Activated T-helper 2 cell treated with anti-CD3 and anti-CD28 coated beads, Interferon-gamma antibody, Interleukin-2, Interleukin-4, amounts not matched to agents 10 μg/mL and 5 μg/mL and 100 μg/mL, durations not matched to agents 14 hours and 24 hours and 36 hours (primary cell): ENCODE results near the gene GGA1. TPM values are rescaled to one million over a fixed set of nuclear protein-coding genes. Genes with fewer than 3 reads are reported as not detected.
"Not testable (repeated sequence)": the region's sequence is repeated elsewhere in the genome, so short reads cannot be mapped to it uniquely, and the experiment has no call there.

Source experiments
- DNase-seq: peaks from one replicate; pipeline ENCODE4 v3.0.0; 2021; ENCODE audit warnings: low spot score
- H3K27ac Mint-ChIP-seq: one replicate; pipeline ENCODE4 v1.8.0; 2021; ENCODE audit warnings: mixed read lengths
- H3K27me3 Mint-ChIP-seq: one replicate; pipeline ENCODE4 v1.8.0; 2021; ENCODE audit warnings: low read depth, mixed read lengths
- H3K36me3 Mint-ChIP-seq: one replicate; pipeline ENCODE4 v1.8.0; 2021; ENCODE audit warnings: low read depth, mixed read lengths
- H3K4me1 Mint-ChIP-seq: one replicate; pipeline ENCODE4 v1.8.0; 2021; ENCODE audit warnings: low read depth, mixed read lengths
- H3K4me3 Mint-ChIP-seq: one replicate; pipeline ENCODE4 v1.8.0; 2021; ENCODE audit warnings: low read depth, mild to moderate bottlenecking, moderate library complexity, mixed read lengths
- H3K9me3 Mint-ChIP-seq: one replicate; pipeline ENCODE4 v1.8.0; 2021; ENCODE audit warnings: mixed read lengths
- intact Hi-C: fragments of 100-400 bp; cut with micrococcal nuclease; formaldehyde crosslinking; loops from one replicate; pipeline ENCODE4 v1.15.1; 2023
- total RNA-seq: library from RNA; stranded (reverse); gene quantifications from 2 replicates; pipeline ENCODE4 v1.2.3, GENCODE V29; 2022

GGA1 gene
- total RNA-seq, 1 donor from 2014 or later = 69.3 TPM

- H3K27me3 Mint-ChIP-seq = no peaks in the 10 kb centered on the region
- intact Hi-C loops = loop anchor here (2.0 to 10.0 kb wide), 4 partner anchors 74 to 372 kb away; partner anchors contain the start of genes ANKRD54 and GCAT
- H3K4me1 Mint-ChIP-seq = peaks cover 41% of the 10 kb centered on the region
- peak overlapping the region; percentile 97 for H3K27ac Mint-ChIP-seq
- H3K9me3 Mint-ChIP-seq = no peaks in the 10 kb centered on the region
- peak; percentile 82 for DNase-seq
- H3K4me3 Mint-ChIP-seq = peak overlapping the region; percentile 82
- peaks cover 3% of the 10 kb centered on the region for H3K36me3 Mint-ChIP-seq
These were observed 1.4 kb upstream of the GGA1 start for GRCh38 chr22:37607010-37607934.

- H3K4me1 Mint-ChIP-seq = peaks cover 41% of the 10 kb centered on the region
- no peaks in the 10 kb centered on the region for H3K9me3 Mint-ChIP-seq
- peak overlapping the region; percentile 82 for H3K4me3 Mint-ChIP-seq
- H3K27me3 Mint-ChIP-seq = no peaks in the 10 kb centered on the region
- intact Hi-C loops = loop anchor here (1.0 to 10.0 kb wide), 6 partner anchors 16 to 373 kb away; partner anchors contain the start of genes ANKRD54 and GCAT
- H3K27ac Mint-ChIP-seq = peak overlapping the region; percentile 97
- peaks cover 3% of the 10 kb centered on the region for H3K36me3 Mint-ChIP-seq
- no peak for DNase-seq
These were observed 628 bp upstream of the GGA1 start for GRCh38 chr22:37607935-37608476.

GRCh38 chr22:37609240-37610152 is 862 bp downstream of the GGA1 start:
- intact Hi-C loops = loop anchor here (1.0 to 10.0 kb wide), 5 partner anchors 17 to 375 kb away; partner anchors contain the start of genes ANKRD54 and GCAT
- no peak for DNase-seq
- H3K36me3 Mint-ChIP-seq = peaks cover 3% of the 10 kb centered on the region
- H3K9me3 Mint-ChIP-seq = no peaks in the 10 kb centered on the region
- H3K4me1 Mint-ChIP-seq = peaks cover 38% of the 10 kb centered on the region
- no peaks in the 10 kb centered on the region for H3K27me3 Mint-ChIP-seq
- peak overlapping the region; percentile 94 for H3K4me3 Mint-ChIP-seq
- peak overlapping the region; percentile 88 for H3K27ac Mint-ChIP-seq

GRCh38 chr22:37610153-37610475 is 1.5 kb downstream of the GGA1 start:
- DNase-seq, H3K27me3 Mint-ChIP-seq, H3K36me3 Mint-ChIP-seq, intact Hi-C loops, H3K9me3 Mint-ChIP-seq: not testable (repeated sequence)
- Mint-ChIP-seq H3K4me3 (peak overlapping the region; percentile 94), H3K4me1 (peaks cover 34% of the 10 kb centered on the region), H3K27ac (peak overlapping the region; percentile 88)

- no peak for DNase-seq
- H3K4me1 Mint-ChIP-seq = peaks cover 29% of the 10 kb centered on the region
- intact Hi-C loops = no loop called here
- H3K9me3 Mint-ChIP-seq = no peaks in the 10 kb centered on the region
- H3K4me3 Mint-ChIP-seq = peak overlapping the region; percentile 94
- peaks cover 7% of the 10 kb centered on the region for H3K36me3 Mint-ChIP-seq
- H3K27me3 Mint-ChIP-seq = no peaks in the 10 kb centered on the region
- H3K27ac Mint-ChIP-seq = no peak overlapping the region
These were observed 2.0 kb downstream of the GGA1 start for GRCh38 chr22:37610480-37611129.

- Mint-ChIP-seq H3K27ac (no peak overlapping the region), H3K36me3 (peaks cover 10% of the 10 kb centered on the region), H3K4me3 (no peak overlapping the region), H3K27me3 (no peaks in the 10 kb centered on the region), H3K9me3 (no peaks in the 10 kb centered on the region), H3K4me1 (peaks cover 24% of the 10 kb centered on the region)
- intact Hi-C loops = no loop called here
- DNase-seq = no peak
These were observed 2.6 kb downstream of the GGA1 start for GRCh38 chr22:37611207-37611606.

GRCh38 chr22:37616201-37617083 is 7.8 kb downstream of the GGA1 start:
- Mint-ChIP-seq H3K36me3 (peaks cover 31% of the 10 kb centered on the region), H3K27ac (no peak overlapping the region), H3K9me3 (no peaks in the 10 kb centered on the region), H3K4me3 (no peak overlapping the region), H3K4me1 (no peaks in the 10 kb centered on the region), H3K27me3 (no peaks in the 10 kb centered on the region)
- intact Hi-C loops = no loop called here
- no peak for DNase-seq

- H3K27me3 Mint-ChIP-seq = no peaks in the 10 kb centered on the region
- intact Hi-C loops = no loop called here
- H3K9me3 Mint-ChIP-seq = no peaks in the 10 kb centered on the region
- H3K4me3 Mint-ChIP-seq = no peak overlapping the region
- no peak overlapping the region for H3K27ac Mint-ChIP-seq
- no peak for DNase-seq
- H3K4me1 Mint-ChIP-seq = no peaks in the 10 kb centered on the region
- H3K36me3 Mint-ChIP-seq = peaks cover 32% of the 10 kb centered on the region
These were observed 8.8 kb downstream of the GGA1 start for GRCh38 chr22:37617431-37617830.

GRCh38 chr22:37618072-37618656 is 9.5 kb downstream of the GGA1 start:
- H3K4me3 Mint-ChIP-seq = no peak overlapping the region
- H3K4me1 Mint-ChIP-seq = no peaks in the 10 kb centered on the region
- intact Hi-C loops = no loop called here
- DNase-seq = no peak
- H3K9me3 Mint-ChIP-seq = no peaks in the 10 kb centered on the region
- no peak overlapping the region for H3K27ac Mint-ChIP-seq
- no peaks in the 10 kb centered on the region for H3K27me3 Mint-ChIP-seq
- H3K36me3 Mint-ChIP-seq = peaks cover 32% of the 10 kb centered on the region

- H3K27me3 Mint-ChIP-seq = no peaks in the 10 kb centered on the region
- peaks cover 2% of the 10 kb centered on the region for H3K4me1 Mint-ChIP-seq
- DNase-seq = no peak
- no peaks in the 10 kb centered on the region for H3K9me3 Mint-ChIP-seq
- H3K36me3 Mint-ChIP-seq = peaks cover 34% of the 10 kb centered on the region
- no peak overlapping the region for H3K4me3 Mint-ChIP-seq
- H3K27ac Mint-ChIP-seq = no peak overlapping the region
- intact Hi-C loops = no loop called here
These were observed 10.0 kb downstream of the GGA1 start for GRCh38 chr22:37618674-37619073.

- Mint-ChIP-seq H3K36me3 (peaks cover 38% of the 10 kb centered on the region), H3K4me1 (peaks cover 2% of the 10 kb centered on the region), H3K27ac (no peak overlapping the region), H3K27me3 (no peaks in the 10 kb centered on the region), H3K4me3 (no peak overlapping the region), H3K9me3 (no peaks in the 10 kb centered on the region)
- intact Hi-C loops = no loop called here
- no peak for DNase-seq
These were observed 11.4 kb downstream of the GGA1 start for GRCh38 chr22:37619991-37620390.
